NCI-H146 (cell line): ENCODE measurements around the gene MAP1B.
A peak's percentile ranks its signal among the peaks of the same experiment; 100 is the strongest.

Experiments used
- DNase-seq: peaks from one replicate; lab custom pipeline; 2025; lab: John Stamatoyannopoulos, UW

The MAP1B gene

GRCh38 chr5:72251386-72251785 is 144.1 kb downstream of the MAP1B start:
- DNase-seq: no peak

- no peak for DNase-seq
Measured at GRCh38 chr5:72252008-72252407, 144.7 kb downstream of the MAP1B start.

- DNase-seq: no peak
Measured at GRCh38 chr5:72252574-72253155, 145.4 kb downstream of the MAP1B start.

GRCh38 chr5:72255237-72255636 is 148.0 kb downstream of the MAP1B start:
- DNase-seq: peak; percentile 49

- DNase-seq: no peak
Measured at GRCh38 chr5:72255670-72256069, 148.4 kb downstream of the MAP1B start.

- DNase-seq: no peak
Measured at GRCh38 chr5:72256536-72256935, 149.3 kb downstream of the MAP1B start.
